K562 (cell line): ENCODE results near the gene FTHL17. TPM values are rescaled to one million over a fixed set of nuclear protein-coding genes. Genes with fewer than 3 reads are reported as not detected.

Experiments used
- ATAC-seq: fragments of 200-7000 bp; cut with Tn5 transposase; 3 replicates; pipeline ENCODE4 v1.9.1; 2020; ENCODE audit warnings: moderate library complexity
- BruUV-seq: library from RNA; stranded (reverse); fragments of 400-500 nt; replicated peaks from 2 replicates; lab custom pipeline; 2021; lab: Mats Ljungman, UMichigan
- CTCF ChIA-PET: fragments of 300-600 bp; formaldehyde crosslinking; extraction: SDS; loops from one replicate; lab custom pipeline; 2021; ENCODE audit warnings: low intra/inter-chr PET ratio; lab: Yijun Ruan, JAX
- POLR2A ChIA-PET: fragments of 300-600, 350-650 bp; sonication (Branson Sonifier 250); formaldehyde crosslinking; extraction: SDS; loops from one replicate; lab custom pipeline; 2021; ENCODE audit warnings: antibody characterized with exemption, inconsistent platforms; lab: Yijun Ruan, JAX
- DNase-seq, 4 experiments: peaks; one replicate each; pipeline versions ENCODE4 v3.0.0 to v3.0.0-alpha.2; 2011 to 2018; ENCODE audit warnings: low spot score in 3 of 4, mixed read lengths in 3 of 4; ENCODE audit errors: extremely low read depth in 1 of 4
- FAIRE-seq: peaks from 2 replicates; lab custom pipeline; 2011; peaks lifted over from hg19 to GRCh38; lab: Jason Lieb, UNC
- H2AFZ ChIP-seq: 2 replicates; pipeline ENCODE4 v1.6.0; 2011; ENCODE audit warnings: low read depth, low read length, control low read depth, inconsistent platforms
- H3K27ac ChIP-seq: fragments of 200-600 bp; 3 replicates; pipeline ENCODE4 v1.8.0; 2011; ENCODE audit warnings: low read depth, mild to moderate bottlenecking, control low read depth, inconsistent platforms, low read length, moderate library complexity, mixed read lengths; ENCODE audit errors: extremely low read depth
- H3K27me3 ChIP-seq, 2 experiments: fragments of 300-600 bp in 1 of 2; 2 replicates in 1 of 2; 3 replicates in 1 of 2; pipeline versions ENCODE4 v1.6.0 to v1.8.0; 2011; ENCODE audit warnings: inconsistent platforms in 2 of 2, low read length in 2 of 2, mild to moderate bottlenecking in 1 of 2, mixed read lengths in 1 of 2, moderate library complexity in 1 of 2; ENCODE audit not compliant: control insufficient read depth in 2 of 2, insufficient read depth in 2 of 2
- H3K36me3 ChIP-seq: fragments of 300-600 bp; 3 replicates; pipeline ENCODE4 v1.8.0; 2011; ENCODE audit warnings: mild to moderate bottlenecking, low read length, inconsistent platforms; ENCODE audit not compliant: control insufficient read depth, insufficient read depth
- H3K4me1 ChIP-seq, 2 experiments: fragments of 200-600 bp in 1 of 2; replicated peaks in 1 of 2; 2 replicates in 1 of 2; 3 replicates in 1 of 2; pipeline versions ENCODE4 v1.5.1 to v1.8.0; 2011; ENCODE audit warnings: inconsistent platforms in 2 of 2, low read length in 2 of 2, mild to moderate bottlenecking in 1 of 2, mixed read lengths in 1 of 2, moderate library complexity in 1 of 2; ENCODE audit not compliant: control insufficient read depth in 2 of 2, insufficient read depth in 2 of 2
- H3K4me2 ChIP-seq: 2 replicates; pipeline ENCODE4 v1.6.1; 2011; ENCODE audit warnings: low read length, control low read depth, inconsistent platforms, mixed read lengths; ENCODE audit not compliant: insufficient read depth
- H3K4me3 ChIP-seq: fragments of 200-600 bp; sonication (generic), shearing (Covaris generic); 2 replicates; pipeline ENCODE4 v1.5.1; 2016; ENCODE audit warnings: control low read depth, inconsistent platforms
- H3K79me2 ChIP-seq: fragments of 200-600 bp; 3 replicates; pipeline ENCODE4 v1.8.0; 2011; ENCODE audit warnings: low read length, inconsistent platforms; ENCODE audit not compliant: control insufficient read depth, insufficient read depth
- H3K9ac ChIP-seq, 2 experiments: 2 replicates each; pipeline versions ENCODE4 v1.6.0 to v1.6.1; 2011; ENCODE audit warnings: low read depth in 2 of 2, low read length in 2 of 2, control low read depth in 1 of 2, inconsistent platforms in 1 of 2, mild to moderate bottlenecking in 1 of 2, mixed read lengths in 1 of 2; ENCODE audit not compliant: insufficient read depth in 1 of 2
- H3K9me1 ChIP-seq: one replicate; pipeline ENCODE4 v1.6.0; 2011; ENCODE audit warnings: inconsistent platforms, mild to moderate bottlenecking, low read length, moderate library complexity; ENCODE audit not compliant: control insufficient read depth, insufficient read depth
- H3K9me3 ChIP-seq: replicated peaks from 2 replicates; pipeline ENCODE4 v1.5.1; 2011; ENCODE audit warnings: low read depth, low read length, inconsistent platforms; ENCODE audit not compliant: control insufficient read depth, insufficient read depth
- H4K20me1 ChIP-seq: replicated peaks from 2 replicates; pipeline ENCODE4 v1.6.1; 2011; ENCODE audit warnings: low read length, inconsistent platforms, mixed read lengths; ENCODE audit not compliant: control insufficient read depth, insufficient read depth
- BRD9 ChIP-seq: fragments of 450-650 bp; IDR thresholded peaks from 2 replicates; pipeline ENCODE4 v1.6.1; 2018; ENCODE audit warnings: low read depth; ENCODE audit not compliant: partially characterized antibody
- CBFA2T3 ChIP-seq: fragments of 450-650 bp; IDR thresholded peaks from 2 replicates; pipeline ENCODE4 v1.6.1; 2017
- CEBPB ChIP-seq: fragments of 450-650 bp; IDR thresholded peaks from 2 replicates; pipeline ENCODE4 v1.6.1; 2016; ENCODE audit warnings: missing genetic modification characterization, missing compliant biosample characterization
- CREB3L1 ChIP-seq: fragments of 450-650 bp; IDR thresholded peaks from 2 replicates; pipeline ENCODE4 v1.6.1; 2014; ENCODE audit warnings: low read depth, mild to moderate bottlenecking, moderate library complexity, borderline replicate concordance
- E4F1 ChIP-seq: fragments of 250-450 bp; sonication (Bioruptor Pico); IDR thresholded peaks from 2 replicates; pipeline ENCODE4 v1.5.0; 2021; ENCODE audit warnings: mild to moderate bottlenecking, borderline replicate concordance
- ELF2 ChIP-seq: fragments of 250-450 bp; sonication (Bioruptor Pico); IDR thresholded peaks from 2 replicates; pipeline ENCODE4 v1.5.0; 2021; ENCODE audit warnings: mild to moderate bottlenecking
- KLF1 ChIP-seq: fragments of 450-650 bp; IDR thresholded peaks from 2 replicates; pipeline ENCODE4 v1.6.1; 2016; ENCODE audit warnings: missing genetic modification characterization, missing compliant biosample characterization
- NCOA2 ChIP-seq, 2 experiments: fragments of 450-650 bp; IDR thresholded peaks; 2 replicates each; pipeline ENCODE4 v1.6.1; 2018; ENCODE audit warnings: mild to moderate bottlenecking in 2 of 2, moderate library complexity in 1 of 2; ENCODE audit not compliant: partially characterized antibody in 2 of 2
- NFE2 ChIP-seq: IDR thresholded peaks from 2 replicates; pipeline ENCODE4 v1.6.1; 2014; ENCODE audit warnings: antibody characterized with exemption, low read depth
- NFRKB ChIP-seq: fragments of 450-650 bp; IDR thresholded peaks from 2 replicates; pipeline ENCODE4 v1.6.1; 2016; ENCODE audit warnings: low read depth
- PURB ChIP-seq: sonication (generic); formaldehyde crosslinking; IDR thresholded peaks from 2 replicates; pipeline ENCODE4 v1.9.0; 2021; ENCODE audit warnings: low read depth, mild to moderate bottlenecking, missing genetic modification reagents
- TCF3 ChIP-seq: sonication (generic); formaldehyde crosslinking; IDR thresholded peaks from 2 replicates; pipeline ENCODE4 v1.4.0; 2020; ENCODE audit warnings: mild to moderate bottlenecking, missing genetic modification reagents
- ZNF184 ChIP-seq: sonication (generic); formaldehyde crosslinking; IDR thresholded peaks from 2 replicates; pipeline ENCODE4 v1.5.0; 2020; ENCODE audit warnings: missing genetic modification reagents
- ZNF311 ChIP-seq: fragments of 250-450 bp; sonication (Bioruptor Pico); IDR thresholded peaks from 2 replicates; pipeline ENCODE4 v1.4.0; 2020; ENCODE audit warnings: mild to moderate bottlenecking, moderate library complexity
- WGBS: fragments of 100-300 bp; shearing (Covaris generic); methylation state at CpG from one replicate; pipeline ENCODE4 v1.1.6; 2016; ENCODE audit warnings: low coverage, mixed read lengths; ENCODE audit not compliant: insufficient coverage; ENCODE audit errors: missing lambda C conversion rate; 5-methylcytosine and 5-hydroxymethylcytosine counted together
- in situ Hi-C: fragments of 300-500 bp; cut with MboI; formaldehyde crosslinking; loops from 4 replicates; pipeline ENCODE4 v1.15.0; 2018; ENCODE audit warnings: inconsistent platforms, mixed read lengths
- intact Hi-C: fragments of 100-400 bp; cut with micrococcal nuclease; formaldehyde crosslinking; loops from 2 replicates; pipeline ENCODE4 v1.14.2; 2022
- polyA plus RNA-seq, 8 experiments: library from polyadenylated mRNA; depleted of rRNA in 4 of 8; stranded (reverse) in 5 of 8; unstranded in 3 of 8; fragments of >200 nt; fragmentation: Nextera tagmentation in 2 of 8; fragmentation: Illumina TruSeq in 1 of 8; extraction: Ambion mirVana in 2 of 8; extraction: Trizol in 1 of 8; gene quantifications; 2 replicates each; pipeline versions ENCODE4 v1.2.1 to v1.2.3, GENCODE V29; 2011 to 2014; ENCODE audit warnings: inconsistent platforms in 1 of 8, missing spikeins in 1 of 8
- total RNA-seq, 7 experiments: library from RNA; depleted of rRNA in 6 of 7; stranded (reverse); fragments of >200 nt in 6 of 7; fragmentation: Illumina TruSeq in 2 of 7; extraction: Trizol in 2 of 7; gene quantifications; 2 replicates each; pipeline versions ENCODE4 v1.2.1 to v1.2.3, GENCODE V29; 2011 to 2021; ENCODE audit warnings: low replicate concordance in 1 of 7
- TF ChIP-seq, protein P1 (sequence below): fragments of 250-450 bp; sonication (Bioruptor Pico); IDR thresholded peaks from 2 replicates; pipeline ENCODE4 v1.4.0; 2020; ENCODE audit warnings: mild to moderate bottlenecking

FTHL17 gene
- total and polyA plus RNA-seq, 9 of the 15 experiments (the other 6 are each of a cell fraction or from before 2014, with no cell fraction given), result not detected

DNA sequence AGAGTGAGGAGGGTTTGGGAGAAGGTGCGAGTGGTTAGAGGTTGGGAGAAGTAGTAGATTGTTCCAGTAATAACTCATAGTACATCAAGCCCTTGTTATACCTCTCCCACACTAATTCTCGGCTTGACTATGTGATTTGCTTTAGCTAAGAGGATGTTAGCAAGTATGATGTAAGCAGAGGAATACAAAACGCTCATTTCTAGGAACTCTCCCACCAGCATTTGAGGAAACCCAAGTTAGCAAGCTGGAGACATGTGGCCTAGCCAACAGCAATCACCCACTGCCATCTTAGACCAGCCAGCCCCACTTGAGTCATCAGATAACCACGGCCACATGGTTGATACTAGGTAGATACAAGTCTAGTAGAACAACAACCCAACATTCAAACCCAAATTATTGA, 14.2 kb downstream of the FTHL17 start:
- no peaks in the 10 kb centered on the region for H4K20me1 ChIP-seq
- H3K9me3 ChIP-seq, result no peaks in the 10 kb centered on the region
- no peak for TF ChIP-seq CBFA2T3
- TF ChIP-seq ZNF184 (CRISPR knock-in tag), result no peak
- TF ChIP-seq NFRKB, result no peak
- TF ChIP-seq, protein P1, sequence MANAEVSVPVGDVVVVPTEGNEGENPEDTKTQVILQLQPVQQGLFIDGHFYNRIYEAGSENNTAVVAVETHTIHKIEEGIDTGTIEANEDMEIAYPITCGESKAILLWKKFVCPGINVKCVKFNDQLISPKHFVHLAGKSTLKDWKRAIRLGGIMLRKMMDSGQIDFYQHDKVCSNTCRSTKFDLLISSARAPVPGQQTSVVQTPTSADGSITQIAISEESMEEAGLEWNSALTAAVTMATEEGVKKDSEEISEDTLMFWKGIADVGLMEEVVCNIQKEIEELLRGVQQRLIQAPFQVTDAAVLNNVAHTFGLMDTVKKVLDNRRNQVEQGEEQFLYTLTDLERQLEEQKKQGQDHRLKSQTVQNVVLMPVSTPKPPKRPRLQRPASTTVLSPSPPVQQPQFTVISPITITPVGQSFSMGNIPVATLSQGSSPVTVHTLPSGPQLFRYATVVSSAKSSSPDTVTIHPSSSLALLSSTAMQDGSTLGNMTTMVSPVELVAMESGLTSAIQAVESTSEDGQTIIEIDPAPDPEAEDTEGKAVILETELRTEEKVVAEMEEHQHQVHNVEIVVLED (CRISPR knock-in tag), result no peak
- TF ChIP-seq NCOA2 (IDR thresholded peaks at IDR 0.05; ENCODE audit: partially characterized antibody in 2 of 2), result no peak
- TF ChIP-seq BRD9, result no peak
- TF ChIP-seq NFE2, result no peak
- no peak for TF ChIP-seq E4F1 (CRISPR knock-in tag)
- TF ChIP-seq ELF2 (CRISPR knock-in tag), result no peak
- TF ChIP-seq KLF1 (tag), result no peak
- TF ChIP-seq ZNF311 (CRISPR knock-in tag), result no peak
- TF ChIP-seq TCF3 (CRISPR knock-in tag), result no peak
- no peak for TF ChIP-seq CEBPB (tag)
- TF ChIP-seq CREB3L1, result no peak
- no peak for TF ChIP-seq PURB (CRISPR knock-in tag)
- TF ChIP-seq, all 486 proteins: peak for 0
- Histone ChIP-seq H2AFZ (no peak overlapping the region), H3K79me2 (no peaks in the 10 kb centered on the region), H3K4me3 (no peak overlapping the region), H3K9me1 (no peaks in the 10 kb centered on the region), H3K27me3 (no peaks in the 10 kb centered on the region), H3K9ac (no peak overlapping the region), H3K4me2 (no peak overlapping the region), H3K4me1 (no peaks in the 10 kb centered on the region), H3K27ac (no peak overlapping the region), H3K36me3 (no peaks in the 10 kb centered on the region)
- BruUV-seq, result no TSS peak
- intact Hi-C loops, result no loop called here
- FAIRE-seq (no peak), ATAC-seq (no peak), DNase-seq (no peak)
- POLR2A ChIA-PET, result no interaction called here
- in situ Hi-C loops, result no loop called here
- 0% methylated on average over 4 of the region's 4 CpGs for WGBS
- CTCF ChIA-PET, result interaction anchor here (0.6 kb wide), 1 partner anchor 590 kb away, joined by 3 read pairs; no protein-coding TSS in a partner anchor
